GM19238 (cell line): ENCODE data around the gene SNHG17.
A peak's percentile ranks its signal among the peaks of the same experiment; 100 is the strongest.
"Not testable (repeated sequence)": the region's sequence is repeated elsewhere in the genome, so short reads cannot be mapped to it uniquely, and the experiment has no call there.

ENCODE experiments used
- DNase-seq: peaks from one replicate; pipeline ENCODE4 v3.0.0; 2011; ENCODE audit warnings: low spot score; ENCODE audit not compliant: insufficient read length

The SNHG17 gene

GRCh38 chr20:38447931-38448675 lies 13.0 kb upstream of the SNHG17 start:
- DNase-seq: peak; percentile 23

GRCh38 chr20:38447251-38447661 lies 12.1 kb upstream of the SNHG17 start:
- DNase-seq: no peak

GRCh38 chr20:38446441-38447209 lies 11.5 kb upstream of the SNHG17 start:
- DNase-seq: peak; percentile 84

- DNase-seq: no peak
Measured at GRCh38 chr20:38445901-38446425, 10.8 kb upstream of the SNHG17 start.

- DNase-seq: no peak
Measured at GRCh38 chr20:38445381-38445796, 10.3 kb upstream of the SNHG17 start.

- no peak for DNase-seq
Measured at GRCh38 chr20:38441916-38442315, 6.8 kb upstream of the SNHG17 start.

GRCh38 chr20:38441110-38441509 lies 6.0 kb upstream of the SNHG17 start:
- DNase-seq: not testable (repeated sequence)

- no peak for DNase-seq
Measured at GRCh38 chr20:38437796-38438195, 2.7 kb upstream of the SNHG17 start.

- no peak for DNase-seq
Measured at GRCh38 chr20:38435555-38435939, 419 bp upstream of the SNHG17 start.

GRCh38 chr20:38434301-38434741 lies 807 bp downstream of the SNHG17 start:
- peak; percentile 13 for DNase-seq

- DNase-seq: no peak
Measured at GRCh38 chr20:38433304-38433972, 1.7 kb downstream of the SNHG17 start.

- not testable (repeated sequence) for DNase-seq
Measured at GRCh38 chr20:38432870-38433269, 2.3 kb downstream of the SNHG17 start.

- no peak for DNase-seq
Measured at GRCh38 chr20:38432292-38432691, 2.8 kb downstream of the SNHG17 start.

GRCh38 chr20:38430679-38431325 lies 4.3 kb downstream of the SNHG17 start:
- no peak for DNase-seq

- no peak for DNase-seq
Measured at GRCh38 chr20:38429301-38429700, 5.8 kb downstream of the SNHG17 start.

GRCh38 chr20:38428800-38429199 lies 6.3 kb downstream of the SNHG17 start:
- no peak for DNase-seq

GRCh38 chr20:38427655-38428023 lies 7.5 kb downstream of the SNHG17 start:
- DNase-seq: no peak

- no peak for DNase-seq
Measured at GRCh38 chr20:38426006-38426897, 8.9 kb downstream of the SNHG17 start.

GRCh38 chr20:38424401-38424800 lies 10.7 kb downstream of the SNHG17 start:
- no peak for DNase-seq

- DNase-seq: no peak
Measured at GRCh38 chr20:38423541-38423940, 11.6 kb downstream of the SNHG17 start.
